SJSA1 (cell line): ENCODE measurements around the gene SNAI3. TPM values are rescaled to one million over a fixed set of nuclear protein-coding genes. Genes with fewer than 3 reads are reported as not detected.

Source experiments
- DNase-seq, 2 experiments: peaks; one replicate each; pipeline ENCODE4 v3.0.0-alpha.2; 2015 to 2020; ENCODE audit warnings: low spot score in 2 of 2, low read depth in 1 of 2
- H3K27ac ChIP-seq: fragments of 250-450 bp; sonication (Bioruptor Pico); 2 replicates; pipeline ENCODE4 v1.5.1; 2020; ENCODE audit warnings: mild to moderate bottlenecking, moderate library complexity
- H3K27me3 ChIP-seq: fragments of 250-450 bp; sonication (Bioruptor Pico); replicated peaks from 2 replicates; pipeline ENCODE4 v1.5.1; 2020; ENCODE audit warnings: mild to moderate bottlenecking, moderate library complexity
- H3K36me3 ChIP-seq: fragments of 250-450 bp; sonication (Bioruptor Pico); 2 replicates; pipeline ENCODE4 v1.5.1; 2020; ENCODE audit warnings: mild to moderate bottlenecking
- H3K4me1 ChIP-seq: fragments of 250-450 bp; sonication (Bioruptor Pico); replicated peaks from 2 replicates; pipeline ENCODE4 v1.6.1; 2021; ENCODE audit warnings: mild to moderate bottlenecking
- H3K4me3 ChIP-seq: fragments of 250-450 bp; sonication (Bioruptor Pico); 2 replicates; pipeline ENCODE4 v1.5.1; 2020; ENCODE audit warnings: mild to moderate bottlenecking
- H3K9me3 ChIP-seq: fragments of 250-450 bp; sonication (Bioruptor Pico); replicated peaks from 2 replicates; pipeline ENCODE4 v1.5.1; 2020; ENCODE audit warnings: mild to moderate bottlenecking
- total RNA-seq: library from RNA; depleted of rRNA; stranded (reverse); fragments of >200 nt; shearing (Covaris generic); gene quantifications from 2 replicates; pipeline ENCODE4 v1.2.3, GENCODE V29; 2014

SNAI3 gene
- total RNA-seq, 1 experiment from 2014 or later: 0.05 TPM

- no peak for DNase-seq
- peaks cover 4% of the 10 kb centered on the region; the same call in 1 of the 2 replicates for H3K4me1 ChIP-seq
- no peak overlapping the region for H3K27ac ChIP-seq
- H3K36me3 ChIP-seq: no peaks in the 10 kb centered on the region; the same call in 1 of the 2 replicates
- H3K27me3 ChIP-seq: no peaks in the 10 kb centered on the region
- H3K4me3 ChIP-seq: no peak overlapping the region
- no peaks in the 10 kb centered on the region for H3K9me3 ChIP-seq
These were observed 18.8 kb downstream of the SNAI3 start for GRCh38 chr16:88667461-88667860.

- Histone ChIP-seq H3K27me3 (no peaks in the 10 kb centered on the region), H3K4me1 (peaks cover 10% of the 10 kb centered on the region), H3K4me3 (no peak overlapping the region), H3K9me3 (no peaks in the 10 kb centered on the region), H3K36me3 (no peaks in the 10 kb centered on the region; the same call in 1 of the 2 replicates), H3K27ac (no peak overlapping the region)
- no peak for DNase-seq
These were observed 20.7 kb downstream of the SNAI3 start for GRCh38 chr16:88665570-88665969.

GRCh38 chr16:88665148-88665547 lies 21.2 kb downstream of the SNAI3 start:
- Histone ChIP-seq H3K9me3 (no peaks in the 10 kb centered on the region), H3K4me3 (no peak overlapping the region), H3K36me3 (no peaks in the 10 kb centered on the region; the same call in 1 of the 2 replicates), H3K27ac (no peak overlapping the region), H3K27me3 (no peaks in the 10 kb centered on the region), H3K4me1 (peaks cover 10% of the 10 kb centered on the region)
- DNase-seq: no peak

GRCh38 chr16:88662843-88663606 lies 23.3 kb downstream of the SNAI3 start, which contains the start of gene MVD:
TSS of gene MVD (minus strand) at chr16:88663091. CDS start at chr16:88663080, 11 bp downstream.
- H3K9me3 ChIP-seq: no peaks in the 10 kb centered on the region
- peak; percentile 94 to 98 for DNase-seq
- no peaks in the 10 kb centered on the region; the same call in 1 of the 2 replicates for H3K36me3 ChIP-seq
- H3K27ac ChIP-seq: peak within 1 kb of the TSS; percentile 39
- peaks cover 10% of the 10 kb centered on the region for H3K4me1 ChIP-seq
- H3K27me3 ChIP-seq: no peaks in the 10 kb centered on the region
- peak within 1 kb of the TSS; percentile 84 for H3K4me3 ChIP-seq

- Histone ChIP-seq H3K27ac (peak overlapping the region; percentile 39), H3K27me3 (no peaks in the 10 kb centered on the region), H3K4me3 (peak overlapping the region; percentile 84), H3K4me1 (peaks cover 10% of the 10 kb centered on the region), H3K9me3 (no peaks in the 10 kb centered on the region), H3K36me3 (no peaks in the 10 kb centered on the region; the same call in 1 of the 2 replicates)
- no peak for DNase-seq
These were observed 24.0 kb downstream of the SNAI3 start for GRCh38 chr16:88662222-88662842.

GRCh38 chr16:88661468-88661867 lies 24.8 kb downstream of the SNAI3 start:
- H3K27ac ChIP-seq: no peak overlapping the region
- no peak for DNase-seq
- H3K36me3 ChIP-seq: no peaks in the 10 kb centered on the region; the same call in 1 of the 2 replicates
- peaks cover 10% of the 10 kb centered on the region for H3K4me1 ChIP-seq
- H3K4me3 ChIP-seq: no peak overlapping the region
- H3K9me3 ChIP-seq: no peaks in the 10 kb centered on the region
- no peaks in the 10 kb centered on the region for H3K27me3 ChIP-seq

- Histone ChIP-seq H3K27me3 (no peaks in the 10 kb centered on the region), H3K36me3 (peaks cover 14% of the 10 kb centered on the region), H3K9me3 (no peaks in the 10 kb centered on the region), H3K27ac (no peak overlapping the region), H3K4me3 (no peak overlapping the region), H3K4me1 (peaks cover 10% of the 10 kb centered on the region)
- DNase-seq: no peak
These were observed 27.1 kb downstream of the SNAI3 start for GRCh38 chr16:88659160-88659559.

GRCh38 chr16:88658714-88659113 lies 27.6 kb downstream of the SNAI3 start:
- H3K4me3 ChIP-seq: no peak overlapping the region
- H3K4me1 ChIP-seq: peaks cover 6% of the 10 kb centered on the region
- H3K36me3 ChIP-seq: peaks cover 14% of the 10 kb centered on the region
- no peaks in the 10 kb centered on the region for H3K27me3 ChIP-seq
- DNase-seq: no peak
- H3K9me3 ChIP-seq: no peaks in the 10 kb centered on the region
- H3K27ac ChIP-seq: no peak overlapping the region

GRCh38 chr16:88657371-88657770 lies 28.9 kb downstream of the SNAI3 start:
- H3K27ac ChIP-seq: no peak overlapping the region
- peaks cover 5% of the 10 kb centered on the region for H3K4me1 ChIP-seq
- no peak for DNase-seq
- no peak overlapping the region for H3K4me3 ChIP-seq
- H3K27me3 ChIP-seq: no peaks in the 10 kb centered on the region
- no peaks in the 10 kb centered on the region for H3K9me3 ChIP-seq
- peaks cover 14% of the 10 kb centered on the region for H3K36me3 ChIP-seq

GRCh38 chr16:88656291-88656980 lies 29.9 kb downstream of the SNAI3 start:
- H3K27me3 ChIP-seq: no peaks in the 10 kb centered on the region
- peaks cover 14% of the 10 kb centered on the region for H3K36me3 ChIP-seq
- DNase-seq: no peak
- no peaks in the 10 kb centered on the region for H3K4me1 ChIP-seq
- no peak overlapping the region for H3K27ac ChIP-seq
- no peak overlapping the region for H3K4me3 ChIP-seq
- H3K9me3 ChIP-seq: no peaks in the 10 kb centered on the region

GRCh38 chr16:88655733-88656281 lies 30.5 kb downstream of the SNAI3 start:
- Histone ChIP-seq H3K27me3 (no peaks in the 10 kb centered on the region), H3K4me3 (no peak overlapping the region), H3K9me3 (no peaks in the 10 kb centered on the region), H3K27ac (no peak overlapping the region), H3K36me3 (peaks cover 14% of the 10 kb centered on the region), H3K4me1 (no peaks in the 10 kb centered on the region)
- DNase-seq: no peak

- H3K4me3 ChIP-seq: no peak overlapping the region
- no peaks in the 10 kb centered on the region for H3K27me3 ChIP-seq
- H3K4me1 ChIP-seq: no peaks in the 10 kb centered on the region
- peaks cover 14% of the 10 kb centered on the region for H3K36me3 ChIP-seq
- H3K27ac ChIP-seq: no peak overlapping the region
- no peak for DNase-seq
- H3K9me3 ChIP-seq: no peaks in the 10 kb centered on the region
These were observed 31.1 kb downstream of the SNAI3 start for GRCh38 chr16:88655053-88655732.

GRCh38 chr16:88654363-88655052 lies 31.8 kb downstream of the SNAI3 start:
- Histone ChIP-seq H3K36me3 (peaks cover 14% of the 10 kb centered on the region), H3K9me3 (no peaks in the 10 kb centered on the region), H3K4me1 (no peaks in the 10 kb centered on the region), H3K27ac (no peak overlapping the region), H3K27me3 (no peaks in the 10 kb centered on the region), H3K4me3 (no peak overlapping the region)
- no peak for DNase-seq
